Ishikawa (cell line): ENCODE data around the gene ZNF609.

Experiments
- CEBPB ChIP-seq: IDR thresholded peaks from 2 replicates; pipeline ENCODE4 v1.6.1; 2012
- CREB1 ChIP-seq: IDR thresholded peaks from 2 replicates; pipeline ENCODE4 v1.6.1; 2012; ENCODE audit warnings: low read depth
- EGR1 ChIP-seq: IDR thresholded peaks from 2 replicates; pipeline ENCODE4 v1.6.1; 2012
- EP300 ChIP-seq: IDR thresholded peaks from 2 replicates; pipeline ENCODE4 v1.6.1; 2012; ENCODE audit warnings: borderline replicate concordance
- FOXM1 ChIP-seq: IDR thresholded peaks from 2 replicates; pipeline ENCODE4 v1.6.1; 2012; ENCODE audit warnings: low read depth, borderline replicate concordance
- MAX ChIP-seq: IDR thresholded peaks from 2 replicates; pipeline ENCODE4 v1.6.1; 2012
- NFIC ChIP-seq: IDR thresholded peaks from 2 replicates; pipeline ENCODE4 v1.6.1; 2012
- RAD21 ChIP-seq: IDR thresholded peaks from 2 replicates; pipeline ENCODE4 v1.6.1; 2012; ENCODE audit warnings: low read depth
- REST ChIP-seq: IDR thresholded peaks from 2 replicates; pipeline ENCODE4 v1.6.1; 2012; ENCODE audit warnings: low read depth, mild to moderate bottlenecking
- TAF1 ChIP-seq: IDR thresholded peaks from 2 replicates; pipeline ENCODE4 v1.6.1; 2012; ENCODE audit warnings: low read depth, mild to moderate bottlenecking
- TCF12 ChIP-seq: IDR thresholded peaks from 2 replicates; pipeline ENCODE4 v1.6.1; 2012; ENCODE audit warnings: low read depth
- TEAD4 ChIP-seq: IDR thresholded peaks from 2 replicates; pipeline ENCODE4 v1.6.1; 2012
- USF1 ChIP-seq: IDR thresholded peaks from 2 replicates; pipeline ENCODE4 v1.6.1; 2012
- YY1 ChIP-seq: IDR thresholded peaks from 2 replicates; pipeline ENCODE4 v1.6.1; 2012; ENCODE audit warnings: low read depth
- ZBTB7A ChIP-seq: IDR thresholded peaks from 2 replicates; pipeline ENCODE4 v1.6.1; 2012; ENCODE audit warnings: low read depth

ZNF609 gene

GRCh38 chr15:64525828-64526530 lies 65.6 kb downstream of the ZNF609 start:
- no peak for TF ChIP-seq ZBTB7A
- 0 out of 2 replicates have a peak, but pooled peaks have one; percentile 24 for TF ChIP-seq MAX

- TF ChIP-seq RAD21 (no peak), TEAD4 (no peak), NFIC (no peak), TCF12 (no peak), TAF1 (no peak), EGR1 (no peak), EP300 (no peak), ZBTB7A (no peak), CEBPB (no peak), CREB1 (no peak), YY1 (no peak), MAX (no peak)
Measured at GRCh38 chr15:64527263-64527984, 67.0 kb downstream of the ZNF609 start.

GRCh38 chr15:64528871-64529270 lies 68.5 kb downstream of the ZNF609 start:
- TF ChIP-seq MAX (no peak), REST (no peak), TAF1 (no peak), CREB1 (no peak), ZBTB7A (no peak), YY1 (no peak), TEAD4 (no peak), CEBPB (no peak), RAD21 (no peak), TCF12 (no peak), NFIC (no peak), FOXM1 (no peak), EGR1 (no peak), USF1 (no peak), EP300 (no peak)

GRCh38 chr15:64530472-64530871 lies 70.1 kb downstream of the ZNF609 start:
- TF ChIP-seq ZBTB7A (no peak), EGR1 (no peak), YY1 (no peak), RAD21 (no peak), NFIC (no peak), TEAD4 (no peak), TCF12 (no peak)

GRCh38 chr15:64530918-64531317 lies 70.5 kb downstream of the ZNF609 start:
- TF ChIP-seq TCF12: no peak
- no peak for TF ChIP-seq EGR1
- TF ChIP-seq CEBPB: no peak
- TF ChIP-seq EP300: no peak
- TF ChIP-seq CREB1: no peak

- TF ChIP-seq ZBTB7A (no peak), TEAD4 (no peak), REST (no peak), NFIC (no peak), EGR1 (no peak), RAD21 (no peak), TAF1 (no peak)
Measured at GRCh38 chr15:64532521-64533315, 72.3 kb downstream of the ZNF609 start.
